Neural crest cell (in vitro differentiated cells): ENCODE data around the gene MRPL44. TPM values are rescaled to one million over a fixed set of nuclear protein-coding genes. Genes with fewer than 3 reads are reported as not detected.
"Not testable (repeated sequence)": the region's sequence is repeated elsewhere in the genome, so short reads cannot be mapped to it uniquely, and the experiment has no call there.

ENCODE experiments used
- DNase-seq: peaks from one replicate; pipeline ENCODE4 v3.0.0; 2021; ENCODE audit warnings: low read depth, mixed read lengths, low spot score
- H3K27ac Mint-ChIP-seq: one replicate; pipeline ENCODE4 v1.8.0; 2021; ENCODE audit warnings: mild to moderate bottlenecking, mixed read lengths; ENCODE audit not compliant: unreplicated experiment
- H3K27me3 Mint-ChIP-seq: 2 replicates; pipeline ENCODE4 v1.8.0; 2021; ENCODE audit warnings: low read depth, mild to moderate bottlenecking, mixed read lengths
- H3K36me3 Mint-ChIP-seq: 2 replicates; pipeline ENCODE4 v1.8.0; 2021; ENCODE audit warnings: low read depth, mild to moderate bottlenecking, mixed read lengths
- H3K4me1 Mint-ChIP-seq: 2 replicates; pipeline ENCODE4 v1.8.0; 2021; ENCODE audit warnings: mixed read lengths
- H3K4me3 Mint-ChIP-seq: one replicate; pipeline ENCODE4 v1.8.0; 2021; ENCODE audit warnings: mild to moderate bottlenecking, mixed read lengths
- H3K9me3 Mint-ChIP-seq: 2 replicates; pipeline ENCODE4 v1.8.0; 2021; ENCODE audit warnings: mixed read lengths
- total RNA-seq: library from RNA; stranded (reverse); gene quantifications from 2 replicates; pipeline ENCODE4 v1.2.1, GENCODE V29; 2021
- TF ChIP-seq, protein P1 (sequence below): fragments of 200-600 bp; sonication (generic); conservative IDR thresholded peaks from 2 replicates; pipeline ENCODE4 v1.5.0; 2021; ENCODE audit warnings: antibody characterized with exemption, mild to moderate bottlenecking

Gene MRPL44
- total RNA-seq, 1 donor from 2014 or later, result 33.4 TPM

DNA sequence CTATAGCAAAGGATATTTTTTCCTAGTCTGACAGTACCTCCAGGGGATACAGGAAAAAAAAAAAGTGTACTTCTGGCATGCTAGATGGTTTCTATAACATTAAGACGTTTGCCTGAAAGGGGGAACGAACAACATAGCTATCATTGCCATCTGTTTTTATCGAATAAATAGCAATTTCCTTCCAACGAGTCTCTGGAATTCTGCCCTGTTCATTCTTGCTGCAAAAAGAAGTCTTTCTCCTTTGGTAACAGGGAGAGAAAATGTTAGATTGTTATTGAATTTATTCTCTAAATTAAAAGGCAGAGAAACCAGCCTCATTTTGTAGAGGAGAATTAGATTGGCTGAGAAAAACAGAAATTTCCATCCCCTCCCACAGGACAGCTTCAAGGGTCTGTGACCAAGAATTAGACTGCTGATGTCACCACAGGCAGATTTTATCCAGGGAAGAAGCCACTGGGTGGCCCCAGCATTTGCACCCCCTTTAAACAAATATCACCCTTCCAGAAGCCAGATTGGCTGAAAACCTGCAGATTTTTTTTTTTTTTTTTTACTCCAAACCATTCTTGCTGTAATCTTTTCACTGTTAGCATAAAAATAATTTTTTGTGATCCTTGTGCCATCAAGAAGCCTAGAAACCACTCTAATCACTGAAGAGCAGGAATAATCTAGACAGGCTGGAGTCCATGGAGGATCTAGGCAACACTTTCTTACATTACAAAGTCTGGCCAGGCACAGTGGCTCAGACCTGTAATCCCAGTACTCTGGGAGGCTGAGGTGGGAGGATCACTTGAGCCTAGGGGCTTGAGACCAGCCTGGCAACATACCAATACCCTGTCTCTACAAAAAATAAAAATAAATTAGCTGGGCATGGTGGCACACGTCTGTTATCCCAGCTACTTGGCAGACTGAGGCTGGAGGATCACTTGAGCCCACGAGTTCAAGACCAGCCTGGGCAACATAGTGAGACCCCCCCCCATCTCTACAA lies 24.2 kb upstream of the MRPL44 start:
- Mint-ChIP-seq H3K36me3 (peaks cover 1% of the 10 kb centered on the region), H3K4me1 (peaks cover 14% of the 10 kb centered on the region), H3K27ac (no peak overlapping the region), H3K9me3 (no peaks in the 10 kb centered on the region), H3K27me3 (no peaks in the 10 kb centered on the region), H3K4me3 (no peak overlapping the region)
- TF ChIP-seq, protein P1, sequence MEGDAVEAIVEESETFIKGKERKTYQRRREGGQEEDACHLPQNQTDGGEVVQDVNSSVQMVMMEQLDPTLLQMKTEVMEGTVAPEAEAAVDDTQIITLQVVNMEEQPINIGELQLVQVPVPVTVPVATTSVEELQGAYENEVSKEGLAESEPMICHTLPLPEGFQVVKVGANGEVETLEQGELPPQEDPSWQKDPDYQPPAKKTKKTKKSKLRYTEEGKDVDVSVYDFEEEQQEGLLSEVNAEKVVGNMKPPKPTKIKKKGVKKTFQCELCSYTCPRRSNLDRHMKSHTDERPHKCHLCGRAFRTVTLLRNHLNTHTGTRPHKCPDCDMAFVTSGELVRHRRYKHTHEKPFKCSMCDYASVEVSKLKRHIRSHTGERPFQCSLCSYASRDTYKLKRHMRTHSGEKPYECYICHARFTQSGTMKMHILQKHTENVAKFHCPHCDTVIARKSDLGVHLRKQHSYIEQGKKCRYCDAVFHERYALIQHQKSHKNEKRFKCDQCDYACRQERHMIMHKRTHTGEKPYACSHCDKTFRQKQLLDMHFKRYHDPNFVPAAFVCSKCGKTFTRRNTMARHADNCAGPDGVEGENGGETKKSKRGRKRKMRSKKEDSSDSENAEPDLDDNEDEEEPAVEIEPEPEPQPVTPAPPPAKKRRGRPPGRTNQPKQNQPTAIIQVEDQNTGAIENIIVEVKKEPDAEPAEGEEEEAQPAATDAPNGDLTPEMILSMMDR, result no peak
- no peak for DNase-seq

DNA sequence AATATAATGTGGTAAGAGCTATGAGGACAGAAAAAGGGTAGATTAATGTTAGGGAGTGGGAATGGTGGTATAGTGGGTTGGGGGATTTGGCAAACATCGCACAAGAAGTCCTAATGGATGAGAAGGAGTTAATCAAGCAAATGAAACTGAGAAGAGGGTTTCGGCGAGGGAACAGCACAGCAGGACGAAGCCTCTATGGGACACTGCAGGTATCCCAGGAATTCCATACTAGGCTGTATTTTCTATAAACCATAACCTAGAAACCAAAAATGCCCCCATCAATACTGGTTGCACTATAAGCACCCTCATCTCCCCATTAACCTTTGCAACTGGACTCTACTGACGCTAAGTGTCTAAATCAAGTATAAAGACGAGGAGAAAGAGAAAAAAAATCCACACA lies 22.4 kb upstream of the MRPL44 start:
- H3K9me3 Mint-ChIP-seq, result no peaks in the 10 kb centered on the region
- peaks cover 2% of the 10 kb centered on the region for H3K36me3 Mint-ChIP-seq
- DNase-seq, result no peak
- H3K27ac Mint-ChIP-seq, result no peak overlapping the region
- TF ChIP-seq, protein P1, result no peak
- H3K4me1 Mint-ChIP-seq, result peaks cover 18% of the 10 kb centered on the region
- H3K27me3 Mint-ChIP-seq, result no peaks in the 10 kb centered on the region
- no peak overlapping the region for H3K4me3 Mint-ChIP-seq

DNA sequence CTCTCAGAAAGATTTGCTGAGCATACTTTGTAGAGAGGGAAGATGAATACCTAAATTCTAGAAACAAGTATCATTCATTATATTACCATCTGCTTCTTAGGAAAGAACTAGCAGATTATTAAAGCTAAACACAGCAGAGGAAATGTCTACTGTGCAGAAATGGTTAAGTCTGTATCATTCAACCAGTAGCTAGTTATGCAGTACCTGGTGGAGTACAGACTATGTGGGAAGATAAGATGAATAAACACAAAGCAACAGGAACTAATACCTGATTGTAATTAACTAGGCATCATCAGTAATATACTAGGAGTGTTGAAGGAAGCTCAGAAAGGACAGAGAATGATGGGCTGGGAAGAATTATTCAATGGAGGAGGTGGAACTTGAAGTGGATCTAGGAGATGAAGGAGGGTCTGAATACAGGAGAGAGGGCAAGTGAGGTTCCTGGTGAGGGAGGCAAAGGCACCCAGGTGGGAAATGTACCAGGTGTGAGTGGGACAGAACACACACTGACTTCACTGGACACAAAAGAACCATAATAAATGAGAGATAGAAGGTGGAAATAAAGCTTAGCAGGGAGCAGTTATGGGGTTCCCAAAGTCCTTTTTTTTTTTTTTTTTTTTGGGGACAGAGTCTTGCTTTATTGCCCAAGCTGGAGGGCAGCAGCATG lies 21.7 kb upstream of the MRPL44 start:
- DNase-seq, result no peak
- peaks cover 14% of the 10 kb centered on the region for H3K4me1 Mint-ChIP-seq
- H3K36me3 Mint-ChIP-seq, result peaks cover 2% of the 10 kb centered on the region
- no peaks in the 10 kb centered on the region for H3K27me3 Mint-ChIP-seq
- TF ChIP-seq, protein P1, result no peak
- H3K9me3 Mint-ChIP-seq, result no peaks in the 10 kb centered on the region
- no peak overlapping the region for H3K27ac Mint-ChIP-seq
- no peak overlapping the region for H3K4me3 Mint-ChIP-seq

DNA sequence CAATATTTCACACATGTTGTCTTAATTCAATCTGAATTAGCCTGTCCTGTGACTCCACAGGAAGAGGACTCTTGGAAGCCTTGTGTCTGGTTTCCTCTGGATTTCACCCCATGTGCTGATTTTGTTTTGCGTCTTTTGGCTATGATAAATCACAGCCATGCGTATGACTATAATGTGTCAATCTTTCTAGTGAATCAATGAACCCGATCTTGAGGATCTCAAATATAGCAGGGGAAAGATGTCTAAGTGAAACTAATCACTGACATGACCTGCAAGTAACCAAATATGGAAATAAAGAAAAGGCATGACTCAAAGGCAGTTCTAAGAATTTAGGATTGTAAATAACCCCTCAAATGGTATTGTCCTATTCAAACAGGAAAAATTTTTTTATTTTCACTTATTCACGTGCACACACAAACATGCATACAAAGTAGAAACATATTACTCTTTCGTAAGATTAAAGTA lies 20.4 kb upstream of the MRPL44 start:
- DNase-seq, result no peak
- Mint-ChIP-seq H3K4me3 (no peak overlapping the region), H3K27me3 (no peaks in the 10 kb centered on the region), H3K27ac (no peak overlapping the region), H3K4me1 (peaks cover 23% of the 10 kb centered on the region), H3K9me3 (no peaks in the 10 kb centered on the region), H3K36me3 (peaks cover 2% of the 10 kb centered on the region)
- TF ChIP-seq, protein P1, result no peak

DNA sequence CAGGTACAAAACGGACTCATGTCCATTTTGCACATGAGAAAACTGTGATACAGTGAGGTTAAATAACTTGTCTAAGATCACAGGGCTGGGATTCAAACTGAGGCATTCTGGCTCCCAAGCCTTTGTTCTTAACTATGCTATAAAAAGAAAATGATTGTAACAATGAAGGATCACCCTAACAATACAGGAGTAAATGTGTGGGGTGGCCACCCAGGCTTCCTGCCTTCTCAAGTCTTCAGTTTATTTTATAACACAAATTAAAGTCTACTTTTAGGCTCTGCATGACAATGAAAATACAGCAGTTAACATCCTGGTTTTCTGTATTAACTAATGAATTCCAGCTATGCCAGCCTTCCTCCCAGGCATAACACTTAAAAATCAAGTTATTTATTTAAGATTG lies 19.7 kb upstream of the MRPL44 start:
- Mint-ChIP-seq H3K9me3 (no peaks in the 10 kb centered on the region), H3K27me3 (no peaks in the 10 kb centered on the region), H3K36me3 (peaks cover 2% of the 10 kb centered on the region), H3K4me1 (peaks cover 24% of the 10 kb centered on the region), H3K27ac (no peak overlapping the region), H3K4me3 (no peak overlapping the region)
- DNase-seq, result no peak
- TF ChIP-seq, protein P1, result no peak

DNA sequence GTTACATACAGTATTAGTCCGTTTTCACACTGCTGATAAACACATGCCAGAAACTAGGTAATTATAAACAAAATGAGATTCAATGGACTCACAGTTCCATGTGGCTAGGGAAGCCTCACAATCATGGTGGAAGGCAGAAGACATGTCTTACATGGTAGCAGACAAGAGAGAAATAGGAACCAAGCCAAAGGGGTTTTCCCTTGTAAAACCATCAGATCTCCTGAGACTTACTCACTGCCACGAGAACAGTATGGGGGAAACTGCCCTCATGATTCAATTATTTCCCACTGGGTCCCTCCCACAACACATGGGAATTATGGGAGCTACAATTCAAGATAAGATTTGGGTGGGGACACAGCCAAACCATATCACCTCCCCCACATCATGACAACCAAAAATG lies 17.8 kb upstream of the MRPL44 start:
- DNase-seq, H3K4me3 Mint-ChIP-seq, H3K27ac Mint-ChIP-seq, H3K36me3 Mint-ChIP-seq, H3K27me3 Mint-ChIP-seq, H3K9me3 Mint-ChIP-seq: not testable (repeated sequence)
- peaks cover 36% of the 10 kb centered on the region for H3K4me1 Mint-ChIP-seq
